Epithelial cell of esophagus (primary cell): ENCODE measurements around the gene CXCR1.
"Not testable (repeated sequence)": the region's sequence is repeated elsewhere in the genome, so short reads cannot be mapped to it uniquely, and the experiment has no call there.

Experiments
- DNase-seq: peaks from one replicate; pipeline ENCODE4 v3.0.0; 2010; ENCODE audit warnings: low read depth
- H3K4me3 ChIP-seq: 2 replicates; pipeline ENCODE4 v1.5.1; 2011; ENCODE audit warnings: mild to moderate bottlenecking, low read length, control low read depth
- TF ChIP-seq, protein P1 (sequence below): IDR thresholded peaks from 2 replicates; pipeline ENCODE4 v1.5.1; 2011; ENCODE audit warnings: low read depth, mild to moderate bottlenecking, low read length, control low read depth, inconsistent platforms; ENCODE audit not compliant: insufficient read depth; ENCODE audit errors: missing control alignments

Gene CXCR1

DNA sequence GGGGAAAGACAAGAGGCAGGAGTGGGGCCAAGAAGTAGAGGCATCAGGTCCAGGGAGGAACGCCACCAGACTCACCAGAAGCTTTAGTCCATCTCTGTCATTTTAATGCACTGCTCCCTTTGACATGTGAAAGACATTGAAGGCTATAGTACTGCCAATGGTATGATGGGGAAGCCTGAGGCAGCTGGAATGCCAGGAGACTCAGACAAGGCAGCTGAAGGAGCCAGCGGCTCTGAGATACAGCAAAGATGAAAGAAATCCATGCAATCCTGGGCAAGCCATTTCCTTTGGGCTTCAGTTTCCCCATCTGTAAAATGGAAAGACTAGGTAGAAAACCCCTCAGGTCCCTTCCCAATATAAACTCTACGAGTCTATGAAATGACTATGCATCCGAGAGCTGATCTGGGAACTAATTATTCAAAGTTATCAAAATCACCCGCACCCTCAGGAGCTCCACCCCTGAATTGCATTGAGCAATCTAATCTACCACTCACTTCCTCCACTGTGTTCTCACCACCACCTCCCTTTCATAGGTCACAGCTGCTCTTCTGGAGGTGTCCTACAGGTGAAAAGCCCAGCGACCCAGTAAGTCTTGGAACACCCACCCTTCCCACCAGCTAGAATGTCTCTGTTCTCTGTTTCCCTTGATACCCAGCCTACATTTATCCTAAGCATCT, 37.8 kb downstream of the CXCR1 start:
- no peak overlapping the region for H3K4me3 ChIP-seq
- TF ChIP-seq, protein P1, sequence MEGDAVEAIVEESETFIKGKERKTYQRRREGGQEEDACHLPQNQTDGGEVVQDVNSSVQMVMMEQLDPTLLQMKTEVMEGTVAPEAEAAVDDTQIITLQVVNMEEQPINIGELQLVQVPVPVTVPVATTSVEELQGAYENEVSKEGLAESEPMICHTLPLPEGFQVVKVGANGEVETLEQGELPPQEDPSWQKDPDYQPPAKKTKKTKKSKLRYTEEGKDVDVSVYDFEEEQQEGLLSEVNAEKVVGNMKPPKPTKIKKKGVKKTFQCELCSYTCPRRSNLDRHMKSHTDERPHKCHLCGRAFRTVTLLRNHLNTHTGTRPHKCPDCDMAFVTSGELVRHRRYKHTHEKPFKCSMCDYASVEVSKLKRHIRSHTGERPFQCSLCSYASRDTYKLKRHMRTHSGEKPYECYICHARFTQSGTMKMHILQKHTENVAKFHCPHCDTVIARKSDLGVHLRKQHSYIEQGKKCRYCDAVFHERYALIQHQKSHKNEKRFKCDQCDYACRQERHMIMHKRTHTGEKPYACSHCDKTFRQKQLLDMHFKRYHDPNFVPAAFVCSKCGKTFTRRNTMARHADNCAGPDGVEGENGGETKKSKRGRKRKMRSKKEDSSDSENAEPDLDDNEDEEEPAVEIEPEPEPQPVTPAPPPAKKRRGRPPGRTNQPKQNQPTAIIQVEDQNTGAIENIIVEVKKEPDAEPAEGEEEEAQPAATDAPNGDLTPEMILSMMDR = no peak
- DNase-seq = no peak

DNA sequence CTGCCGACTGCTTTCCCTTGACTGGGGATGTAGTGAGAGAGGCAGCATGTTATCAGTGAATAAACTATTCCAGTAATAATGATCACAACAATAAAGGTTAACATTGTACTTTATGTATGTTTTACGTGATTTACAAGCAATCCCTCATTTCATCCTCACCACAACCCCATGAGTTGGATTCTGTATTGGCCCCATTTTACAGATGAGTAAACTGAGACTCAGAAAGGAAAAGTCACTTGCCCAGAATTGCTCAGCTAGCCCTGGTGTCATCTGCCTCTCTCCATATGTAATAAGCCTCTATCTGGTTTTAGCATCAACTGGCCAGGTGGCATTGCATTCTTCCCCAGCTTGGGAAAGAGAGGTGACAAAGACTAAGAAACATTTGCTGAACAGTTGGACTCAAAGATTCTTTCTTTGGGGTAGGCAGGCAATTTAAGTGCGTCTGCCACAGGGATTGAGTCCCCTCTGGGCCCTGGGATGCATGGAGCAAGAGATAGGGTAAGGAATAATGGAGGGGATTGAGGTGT, 38.8 kb downstream of the CXCR1 start:
- TF ChIP-seq, protein P1 = no peak
- DNase-seq = no peak
- H3K4me3 ChIP-seq = no peak overlapping the region

DNA sequence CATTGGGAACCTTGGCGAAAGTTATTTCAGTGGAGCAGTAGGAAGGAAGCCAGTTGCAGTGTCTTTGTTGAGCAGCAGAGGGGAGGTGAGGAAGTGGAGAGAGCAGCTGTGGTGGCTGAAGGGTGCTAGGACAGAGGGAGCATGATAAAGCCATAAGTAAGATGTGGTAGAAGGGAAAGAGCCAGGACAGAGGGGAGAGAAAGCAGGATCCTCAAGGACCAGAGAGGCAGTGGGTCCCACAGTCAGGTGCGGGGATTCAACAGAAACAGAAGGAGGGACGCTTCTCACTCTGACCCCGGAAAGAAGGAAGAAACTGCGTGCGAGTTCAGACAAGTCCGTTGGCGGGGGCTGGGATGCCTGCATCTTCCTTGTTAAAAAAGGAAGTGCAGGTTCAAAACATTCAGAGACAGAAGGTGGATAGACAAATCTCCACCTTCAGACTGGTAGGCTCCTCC, 41.1 kb downstream of the CXCR1 start, which contains the start of gene CXCR2:
CXCR2 (plus strand) TSS at position 403 of the 455 bp plus-strand sequence. CDS start 8,774 bp downstream, outside the sequence.
- TF ChIP-seq, protein P1 = no peak
- peak; percentile 11 for DNase-seq
- H3K4me3 ChIP-seq = no peak within 1 kb of the TSS

DNA sequence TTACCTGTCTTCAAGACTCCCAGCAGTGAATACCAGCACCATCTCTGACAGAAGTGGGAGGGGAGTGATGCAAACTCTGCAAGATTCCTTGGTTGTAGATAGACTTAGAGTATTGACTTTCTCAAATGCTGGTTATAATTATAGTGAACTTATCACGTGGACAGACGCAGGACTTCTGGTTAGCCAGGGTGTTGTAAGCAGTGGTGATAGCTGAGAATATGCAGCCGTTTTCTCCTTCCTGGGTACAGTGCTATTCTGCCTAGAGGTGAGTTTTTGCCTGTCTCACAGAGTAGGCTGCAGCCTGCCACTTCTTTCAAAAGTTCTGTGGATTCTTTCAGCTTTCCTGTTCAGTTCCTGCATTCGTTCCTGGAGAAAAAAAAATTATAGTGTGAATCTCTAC, 41.7 kb downstream of the CXCR1 start:
- TF ChIP-seq, protein P1 = no peak
- no peak for DNase-seq
- no peak overlapping the region for H3K4me3 ChIP-seq

DNA sequence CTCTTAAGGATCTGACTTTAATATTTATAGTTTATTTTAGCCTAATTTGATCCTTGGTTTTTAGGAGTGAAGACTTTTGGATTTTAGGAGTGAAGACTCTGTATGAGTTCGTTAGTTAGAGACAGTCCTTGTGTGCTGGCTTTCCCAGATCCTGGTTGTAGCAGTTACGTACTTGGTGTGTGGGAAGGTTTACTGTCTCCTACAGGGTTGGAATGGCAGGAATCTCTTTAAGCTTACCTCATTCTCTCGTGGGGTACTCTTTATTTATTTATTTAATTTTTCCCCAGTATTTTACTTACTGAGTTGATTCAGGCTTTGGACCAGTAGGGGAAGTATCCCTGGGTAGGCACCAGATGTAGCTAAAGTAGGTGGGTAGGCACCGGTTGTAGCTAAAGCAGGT, 42.8 kb downstream of the CXCR1 start:
- H3K4me3 ChIP-seq = no peak overlapping the region
- TF ChIP-seq, protein P1 = no peak
- no peak for DNase-seq

DNA sequence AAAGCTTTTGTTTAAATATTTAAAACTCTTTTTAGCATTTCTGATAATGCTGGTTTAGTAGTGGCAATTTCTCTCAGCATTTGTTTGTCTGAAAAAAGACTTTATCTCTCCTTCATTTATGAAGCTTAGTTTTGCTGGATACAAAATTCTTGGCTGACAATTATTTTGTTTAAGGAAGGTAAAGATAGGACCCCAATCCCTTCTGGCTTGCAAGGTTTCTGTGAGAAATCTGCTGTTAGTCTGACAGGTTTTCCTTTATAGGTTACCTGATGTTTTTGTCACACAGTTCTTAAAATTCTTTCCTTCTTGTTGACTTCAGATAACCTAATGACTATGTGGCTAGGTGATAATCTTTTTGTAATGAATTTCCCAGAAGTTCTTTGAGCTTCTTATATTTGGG, 44.5 kb downstream of the CXCR1 start:
- DNase-seq, H3K4me3 ChIP-seq: not testable (repeated sequence)

DNA sequence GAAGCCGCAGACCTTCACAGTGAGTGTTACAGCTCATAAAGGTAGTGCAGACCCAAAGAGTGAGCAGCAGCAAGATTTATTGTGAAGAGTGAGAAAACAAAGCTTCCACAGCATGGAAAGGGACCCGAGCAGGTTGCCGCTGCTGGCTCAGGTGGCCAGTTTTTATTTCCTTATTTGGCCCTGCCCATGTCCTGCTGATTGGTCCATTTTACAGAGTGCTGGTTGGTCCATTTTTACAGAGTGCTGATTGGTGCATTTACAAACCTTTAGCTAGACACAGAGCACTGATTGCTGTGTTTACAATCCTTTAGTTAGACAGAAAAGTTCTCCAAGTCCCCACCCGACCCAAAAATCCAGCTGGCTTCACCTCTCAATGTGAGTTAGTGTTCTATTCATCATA, 45.0 kb downstream of the CXCR1 start:
- DNase-seq, H3K4me3 ChIP-seq: not testable (repeated sequence)
